Ovary (tissue), 3 donors: ENCODE measurements around the gene TXNDC16.

Experiments
- EP300 ChIP-seq: sonication (generic); formaldehyde crosslinking; IDR thresholded peaks from one replicate; pipeline ENCODE4 v1.6.1; 2017; ENCODE audit warnings: antibody characterized with exemption
- POLR2A ChIP-seq: fragments of 450-650 bp; IDR thresholded peaks from one replicate; pipeline ENCODE4 v1.6.1; 2017; ENCODE audit warnings: antibody characterized with exemption, mild to moderate bottlenecking, moderate library complexity
- TF ChIP-seq, protein P1 (sequence below), 3 donors: fragments of 450-650 bp in 2 of 3; fragments of 200-600 bp in 1 of 3; IDR thresholded peaks; one replicate each; pipeline versions ENCODE4 v1.5.1 to v1.8.0; 2016 to 2022; ENCODE audit warnings: antibody characterized with exemption in 3 of 3, mild to moderate bottlenecking in 1 of 3
- donor health status: DM: no; HTN: no; CAD: no.

GRCh38 chr14:52513249-52513648 lies 39.1 kb downstream of the TXNDC16 start:
- TF ChIP-seq, protein P1, sequence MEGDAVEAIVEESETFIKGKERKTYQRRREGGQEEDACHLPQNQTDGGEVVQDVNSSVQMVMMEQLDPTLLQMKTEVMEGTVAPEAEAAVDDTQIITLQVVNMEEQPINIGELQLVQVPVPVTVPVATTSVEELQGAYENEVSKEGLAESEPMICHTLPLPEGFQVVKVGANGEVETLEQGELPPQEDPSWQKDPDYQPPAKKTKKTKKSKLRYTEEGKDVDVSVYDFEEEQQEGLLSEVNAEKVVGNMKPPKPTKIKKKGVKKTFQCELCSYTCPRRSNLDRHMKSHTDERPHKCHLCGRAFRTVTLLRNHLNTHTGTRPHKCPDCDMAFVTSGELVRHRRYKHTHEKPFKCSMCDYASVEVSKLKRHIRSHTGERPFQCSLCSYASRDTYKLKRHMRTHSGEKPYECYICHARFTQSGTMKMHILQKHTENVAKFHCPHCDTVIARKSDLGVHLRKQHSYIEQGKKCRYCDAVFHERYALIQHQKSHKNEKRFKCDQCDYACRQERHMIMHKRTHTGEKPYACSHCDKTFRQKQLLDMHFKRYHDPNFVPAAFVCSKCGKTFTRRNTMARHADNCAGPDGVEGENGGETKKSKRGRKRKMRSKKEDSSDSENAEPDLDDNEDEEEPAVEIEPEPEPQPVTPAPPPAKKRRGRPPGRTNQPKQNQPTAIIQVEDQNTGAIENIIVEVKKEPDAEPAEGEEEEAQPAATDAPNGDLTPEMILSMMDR (IDR thresholded peaks at IDR 0.05): no peak
- no peak for TF ChIP-seq POLR2A
- TF ChIP-seq EP300: no peak
